Endothelial cell (in vitro differentiated cells): Measurements from ENCODE around the gene TEKT5. TPM values are rescaled to one million over a fixed set of nuclear protein-coding genes. Genes with fewer than 3 reads are reported as not detected.

Experiments used
- DNase-seq: peaks from one replicate; pipeline ENCODE4 v3.0.0; 2021; ENCODE audit warnings: low spot score
- H3K27ac Mint-ChIP-seq: one replicate; pipeline ENCODE4 v1.8.0; 2021; ENCODE audit warnings: mixed read lengths, inconsistent platforms; ENCODE audit not compliant: unreplicated experiment
- H3K27me3 Mint-ChIP-seq: one replicate; pipeline ENCODE4 v1.8.0; 2021; ENCODE audit warnings: mild to moderate bottlenecking, moderate library complexity, mixed read lengths, inconsistent platforms; ENCODE audit not compliant: unreplicated experiment
- H3K36me3 Mint-ChIP-seq: one replicate; pipeline ENCODE4 v1.8.0; 2021; ENCODE audit warnings: mild to moderate bottlenecking, low read depth, mixed read lengths, inconsistent platforms; ENCODE audit not compliant: unreplicated experiment
- H3K4me1 Mint-ChIP-seq: one replicate; pipeline ENCODE4 v1.8.0; 2021; ENCODE audit warnings: mild to moderate bottlenecking, mixed read lengths, inconsistent platforms; ENCODE audit not compliant: unreplicated experiment
- H3K4me3 Mint-ChIP-seq: one replicate; pipeline ENCODE4 v1.8.0; 2021; ENCODE audit warnings: mild to moderate bottlenecking, mixed read lengths, inconsistent platforms; ENCODE audit not compliant: unreplicated experiment
- H3K9me3 Mint-ChIP-seq: one replicate; pipeline ENCODE4 v1.8.0; 2021; ENCODE audit warnings: mixed read lengths, inconsistent platforms; ENCODE audit not compliant: unreplicated experiment
- CTCF ChIP-seq: fragments of 200-600 bp; sonication (generic); IDR thresholded peaks from one replicate; pipeline ENCODE4 v1.5.0; 2021; ENCODE audit warnings: antibody characterized with exemption; ENCODE audit not compliant: unreplicated experiment
- total RNA-seq: library from RNA; stranded (reverse); fragmentation: NEBNext Ultra II Directional; extraction: Animal tissue kit (Norgen Biotek cat#: 25700); gene quantifications from one replicate; pipeline ENCODE4 v1.2.1, GENCODE V29; 2021; ENCODE audit not compliant: unreplicated experiment

TEKT5 gene
- total RNA-seq, 1 donor from 2014 or later, result 0.64 TPM

GRCh38 chr16:10740845-10741208 is 46.1 kb upstream of the TEKT5 start:
- no peaks in the 10 kb centered on the region for H3K9me3 Mint-ChIP-seq
- peaks cover 13% of the 10 kb centered on the region for H3K4me1 Mint-ChIP-seq
- no peak for DNase-seq
- H3K36me3 Mint-ChIP-seq, result no peaks in the 10 kb centered on the region
- peaks cover 4% of the 10 kb centered on the region for H3K27me3 Mint-ChIP-seq
- no peak overlapping the region for H3K27ac Mint-ChIP-seq
- no peak for TF ChIP-seq CTCF
- no peak overlapping the region for H3K4me3 Mint-ChIP-seq

- H3K4me3 Mint-ChIP-seq, result no peak overlapping the region
- DNase-seq, result no peak
- no peaks in the 10 kb centered on the region for H3K9me3 Mint-ChIP-seq
- peaks cover 13% of the 10 kb centered on the region for H3K4me1 Mint-ChIP-seq
- no peak for TF ChIP-seq CTCF
- peaks cover 4% of the 10 kb centered on the region for H3K27me3 Mint-ChIP-seq
- no peaks in the 10 kb centered on the region for H3K36me3 Mint-ChIP-seq
- H3K27ac Mint-ChIP-seq, result no peak overlapping the region
Measured at GRCh38 chr16:10740000-10740844, 45.5 kb upstream of the TEKT5 start.

DNA sequence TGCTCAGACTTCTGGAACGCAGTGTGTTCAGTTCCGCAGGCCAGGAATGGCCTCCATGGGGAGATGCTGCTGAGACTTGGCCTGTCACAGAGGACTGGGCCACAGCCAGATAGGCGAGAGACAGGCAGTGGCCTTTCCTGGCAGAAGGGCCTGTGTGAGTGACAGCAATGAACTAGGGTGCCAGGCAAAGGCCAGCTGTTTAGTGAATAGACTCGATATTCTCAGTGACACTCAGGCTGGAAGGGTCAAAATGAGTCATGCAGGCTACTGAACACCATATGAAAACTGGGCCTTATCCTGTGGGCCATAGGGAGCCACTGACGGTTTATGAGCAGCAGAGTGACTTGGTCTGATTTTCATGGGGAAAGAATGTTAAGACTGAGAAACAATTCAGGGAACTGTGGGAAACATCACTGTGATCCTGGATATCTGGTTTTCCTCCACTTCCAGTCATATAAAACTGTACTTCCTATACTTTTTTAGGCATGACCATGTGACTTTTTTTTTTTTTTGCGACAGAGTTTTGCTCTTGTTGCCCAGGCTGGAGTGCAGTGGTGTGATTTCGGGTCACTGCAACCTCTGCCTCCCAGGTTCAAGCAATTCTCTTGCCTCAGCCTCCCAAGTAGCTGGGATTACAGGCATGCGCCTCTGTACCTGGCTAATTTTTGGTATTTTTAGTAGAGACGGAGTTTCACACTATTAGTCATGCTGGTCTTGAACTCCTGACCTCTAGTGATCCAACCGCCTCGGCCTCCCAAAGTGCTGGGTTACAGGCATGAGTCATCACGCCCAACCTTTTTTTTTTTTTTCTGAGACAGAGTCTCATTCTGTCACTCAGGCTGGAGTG is 43.7 kb upstream of the TEKT5 start:
- Mint-ChIP-seq H3K27me3 (peaks cover under 1% of the 10 kb centered on the region), H3K4me3 (no peak overlapping the region), H3K4me1 (peaks cover 6% of the 10 kb centered on the region), H3K9me3 (no peaks in the 10 kb centered on the region), H3K36me3 (no peaks in the 10 kb centered on the region), H3K27ac (no peak overlapping the region)
- DNase-seq, result no peak
- TF ChIP-seq CTCF, result no peak

DNA sequence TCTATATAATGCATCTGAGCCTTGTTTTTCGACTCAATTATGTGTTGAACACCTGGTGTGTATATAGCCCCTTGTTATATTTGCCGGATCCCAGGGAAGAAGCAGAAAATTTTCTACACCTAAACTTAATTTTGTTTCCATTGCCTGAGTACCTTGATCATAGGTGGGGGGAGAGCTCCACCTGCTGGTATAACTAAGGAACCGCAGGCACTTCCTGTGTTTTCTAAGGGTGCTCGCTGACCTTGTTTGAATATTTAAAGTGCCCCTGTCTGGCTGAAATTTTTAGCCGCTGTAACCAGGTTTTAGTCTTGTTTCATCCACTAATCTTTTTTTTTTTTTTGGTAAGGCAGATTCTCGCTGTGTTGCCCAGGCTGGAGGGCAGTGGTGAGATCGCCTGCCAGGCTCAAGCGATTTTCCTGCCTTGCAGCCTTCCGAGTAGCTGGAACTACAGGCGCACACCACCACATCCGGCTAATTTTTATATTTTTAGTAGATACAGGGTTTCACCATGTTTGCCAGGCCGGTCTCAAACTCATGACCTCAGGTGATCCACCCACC is 42.4 kb upstream of the TEKT5 start:
- no peaks in the 10 kb centered on the region for H3K9me3 Mint-ChIP-seq
- no peaks in the 10 kb centered on the region for H3K4me1 Mint-ChIP-seq
- no peaks in the 10 kb centered on the region for H3K36me3 Mint-ChIP-seq
- no peak overlapping the region for H3K27ac Mint-ChIP-seq
- H3K27me3 Mint-ChIP-seq, result no peaks in the 10 kb centered on the region
- no peak overlapping the region for H3K4me3 Mint-ChIP-seq
- DNase-seq, result peak; percentile 68
- peak; percentile 98 for TF ChIP-seq CTCF
